Loucy (cell line): Measurements from ENCODE around the gene MMAB.

Experiments used
- H2AFZ ChIP-seq: fragments of 200-600 bp; sonication (generic); 2 replicates; pipeline ENCODE4 v1.6.0; 2016; ENCODE audit warnings: antibody characterized with exemption, mild to moderate bottlenecking, low read length, moderate library complexity
- H3F3A ChIP-seq: fragments of 200-600 bp; 2 replicates; pipeline ENCODE4 v1.6.0; 2016; ENCODE audit warnings: antibody characterized with exemption, low read depth, mild to moderate bottlenecking
- H3K27me3 ChIP-seq: fragments of 200-600 bp; sonication (generic); 2 replicates; pipeline ENCODE4 v1.6.1; 2014; ENCODE audit warnings: low read length, mild to moderate bottlenecking; ENCODE audit not compliant: insufficient read depth, poor library complexity, severe bottlenecking
- H3K36me3 ChIP-seq: fragments of 200-600 bp; sonication (generic); 2 replicates; pipeline ENCODE4 v1.6.1; 2016; ENCODE audit warnings: low read length; ENCODE audit not compliant: insufficient read depth
- H3K4me1 ChIP-seq: fragments of 200-600 bp; sonication (generic); 2 replicates; pipeline ENCODE4 v1.5.1; 2014; ENCODE audit warnings: low read length, mild to moderate bottlenecking; ENCODE audit not compliant: insufficient read depth, poor library complexity, severe bottlenecking
- H3K4me2 ChIP-seq: fragments of 200-600 bp; sonication (generic); 2 replicates; pipeline ENCODE4 v1.6.0; 2014; ENCODE audit warnings: antibody characterized with exemption, low read length, low read depth, mild to moderate bottlenecking; ENCODE audit not compliant: poor library complexity, severe bottlenecking
- H3K4me3 ChIP-seq: fragments of 200-600 bp; sonication (generic); 2 replicates; pipeline ENCODE4 v1.5.1; 2014; ENCODE audit warnings: low read length, mild to moderate bottlenecking, mixed read lengths; ENCODE audit not compliant: poor library complexity, severe bottlenecking
- H3K79me2 ChIP-seq: fragments of 200-600 bp; sonication (generic); 2 replicates; pipeline ENCODE4 v1.6.1; 2014; ENCODE audit warnings: low read length; ENCODE audit not compliant: insufficient read depth
- H3K9ac ChIP-seq: fragments of 200-600 bp; sonication (generic); 2 replicates; pipeline ENCODE4 v1.6.0; 2014; ENCODE audit warnings: mild to moderate bottlenecking, low read depth, low read length, moderate library complexity; ENCODE audit not compliant: poor library complexity, severe bottlenecking
- H3K9me2 ChIP-seq: fragments of 200-600 bp; sonication (generic); replicated peaks from 2 replicates; pipeline ENCODE4 v1.6.1; 2016; ENCODE audit warnings: low read depth, low read length, mixed read lengths
- H3K9me3 ChIP-seq: fragments of 200-600 bp; sonication (generic); 2 replicates; pipeline ENCODE4 v1.6.1; 2014; ENCODE audit warnings: mild to moderate bottlenecking, antibody characterized with exemption, low read length, low read depth; ENCODE audit not compliant: insufficient read depth
- H4K20me1 ChIP-seq: fragments of 200-600 bp; sonication (generic); 2 replicates; pipeline ENCODE4 v1.6.0; 2014; ENCODE audit warnings: antibody characterized with exemption, low read length, mild to moderate bottlenecking; ENCODE audit not compliant: insufficient read depth, poor library complexity, severe bottlenecking
- CTCF ChIP-seq: fragments of 200-600 bp; sonication (generic); conservative IDR thresholded peaks from 2 replicates; pipeline ENCODE4 v1.5.1; 2014; ENCODE audit warnings: mild to moderate bottlenecking, antibody characterized with exemption, low read length
- EZH2phosphoT487 ChIP-seq: fragments of 200-600 bp; IDR thresholded peaks from 2 replicates; pipeline ENCODE4 v1.6.1; 2018; ENCODE audit warnings: antibody characterized with exemption, mild to moderate bottlenecking, moderate library complexity, borderline replicate concordance

MMAB gene

DNA sequence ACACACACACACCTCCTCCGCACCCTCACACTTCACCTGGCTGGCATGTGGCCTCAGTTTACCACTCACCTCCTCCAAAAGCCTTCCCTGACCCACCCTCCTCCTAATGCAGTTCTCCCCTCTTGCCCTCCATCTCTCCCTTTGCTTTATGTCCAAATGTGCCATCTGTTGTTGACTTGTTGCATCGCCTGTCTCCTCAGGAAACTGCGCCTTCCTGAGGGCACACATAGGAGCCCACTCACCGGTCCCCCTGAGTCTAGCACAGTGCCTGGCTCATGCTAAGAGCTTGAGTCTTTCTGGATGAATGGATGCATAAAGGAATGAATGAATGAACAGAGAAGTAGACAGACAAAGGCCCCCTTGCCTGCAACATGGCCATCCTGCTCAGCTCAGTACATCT, 34.3 kb upstream of the MMAB start:
- H2AFZ ChIP-seq = no peak overlapping the region
- H3K4me1 ChIP-seq = no peaks in the 10 kb centered on the region
- H3K4me3 ChIP-seq = no peak overlapping the region
- no peak overlapping the region for H3K4me2 ChIP-seq
- H3K36me3 ChIP-seq = no peaks in the 10 kb centered on the region
- H3K79me2 ChIP-seq = no peaks in the 10 kb centered on the region
- no peaks in the 10 kb centered on the region for H3K9me3 ChIP-seq
- TF ChIP-seq CTCF (no peak), EZH2phosphoT487 (no peak)
- H3F3A ChIP-seq = no peaks in the 10 kb centered on the region
- H3K9ac ChIP-seq = no peak overlapping the region
- H3K9me2 ChIP-seq = no peaks in the 10 kb centered on the region
- H3K27me3 ChIP-seq = no peaks in the 10 kb centered on the region
- no peaks in the 10 kb centered on the region for H4K20me1 ChIP-seq

DNA sequence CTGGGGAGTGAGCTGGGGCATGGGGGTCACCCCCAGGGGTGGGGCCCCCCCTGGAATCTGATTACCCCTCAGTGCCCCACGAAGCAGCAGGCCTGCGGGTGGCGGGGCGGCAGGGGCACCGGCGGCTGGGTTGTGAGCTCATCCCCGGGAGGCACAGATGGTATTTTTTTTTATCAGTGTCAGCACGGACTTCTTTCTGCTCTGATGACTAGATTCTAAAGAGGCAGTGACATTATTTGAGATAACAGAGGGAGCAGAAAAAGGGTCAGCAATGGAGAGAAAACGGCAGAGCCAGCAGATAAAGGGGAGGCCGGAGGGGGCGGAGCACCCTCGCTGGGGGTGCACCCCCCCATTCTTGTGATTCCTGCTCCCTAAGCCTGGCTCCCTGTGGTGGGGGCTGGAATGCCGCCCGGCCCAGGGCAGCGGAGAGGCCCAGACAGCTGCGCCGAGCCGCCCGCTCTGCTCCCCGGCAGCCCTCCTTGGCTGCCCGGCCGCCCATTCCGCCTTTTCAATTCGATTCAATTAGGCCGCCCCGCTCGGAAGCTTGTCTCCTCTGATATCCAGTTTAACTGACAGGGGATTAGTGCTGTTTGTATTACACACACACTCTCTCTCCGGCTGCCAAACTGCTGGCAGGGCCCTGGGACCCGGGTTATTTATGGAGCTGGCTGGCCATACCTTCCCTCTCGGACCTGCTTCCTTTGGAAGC, 33.2 kb upstream of the MMAB start:
- no peaks in the 10 kb centered on the region for H3K4me1 ChIP-seq
- H3F3A ChIP-seq = no peaks in the 10 kb centered on the region
- no peak overlapping the region for H3K4me3 ChIP-seq
- H3K79me2 ChIP-seq = no peaks in the 10 kb centered on the region
- no peak overlapping the region for H2AFZ ChIP-seq
- no peaks in the 10 kb centered on the region for H3K36me3 ChIP-seq
- no peaks in the 10 kb centered on the region for H3K9me2 ChIP-seq
- no peaks in the 10 kb centered on the region for H3K27me3 ChIP-seq
- TF ChIP-seq CTCF (no peak), EZH2phosphoT487 (no peak)
- H4K20me1 ChIP-seq = no peaks in the 10 kb centered on the region
- H3K9ac ChIP-seq = no peak overlapping the region
- H3K4me2 ChIP-seq = no peak overlapping the region
- no peaks in the 10 kb centered on the region for H3K9me3 ChIP-seq

GRCh38 chr12:109605599-109606228, 32.4 kb upstream of the MMAB start:
- no peaks in the 10 kb centered on the region for H3K27me3 ChIP-seq
- H3K9me2 ChIP-seq = no peaks in the 10 kb centered on the region
- no peaks in the 10 kb centered on the region for H3K79me2 ChIP-seq
- H4K20me1 ChIP-seq = no peaks in the 10 kb centered on the region
- no peaks in the 10 kb centered on the region for H3K9me3 ChIP-seq
- no peak overlapping the region for H3K4me2 ChIP-seq
- TF ChIP-seq CTCF (no peak), EZH2phosphoT487 (no peak)
- no peak overlapping the region for H3K9ac ChIP-seq
- H3F3A ChIP-seq = no peaks in the 10 kb centered on the region
- H3K4me3 ChIP-seq = no peak overlapping the region
- H3K4me1 ChIP-seq = no peaks in the 10 kb centered on the region
- no peak overlapping the region for H2AFZ ChIP-seq
- H3K36me3 ChIP-seq = no peaks in the 10 kb centered on the region
